ENCODE measurements around the gene UQCC5.

The UQCC5 gene

DNA sequence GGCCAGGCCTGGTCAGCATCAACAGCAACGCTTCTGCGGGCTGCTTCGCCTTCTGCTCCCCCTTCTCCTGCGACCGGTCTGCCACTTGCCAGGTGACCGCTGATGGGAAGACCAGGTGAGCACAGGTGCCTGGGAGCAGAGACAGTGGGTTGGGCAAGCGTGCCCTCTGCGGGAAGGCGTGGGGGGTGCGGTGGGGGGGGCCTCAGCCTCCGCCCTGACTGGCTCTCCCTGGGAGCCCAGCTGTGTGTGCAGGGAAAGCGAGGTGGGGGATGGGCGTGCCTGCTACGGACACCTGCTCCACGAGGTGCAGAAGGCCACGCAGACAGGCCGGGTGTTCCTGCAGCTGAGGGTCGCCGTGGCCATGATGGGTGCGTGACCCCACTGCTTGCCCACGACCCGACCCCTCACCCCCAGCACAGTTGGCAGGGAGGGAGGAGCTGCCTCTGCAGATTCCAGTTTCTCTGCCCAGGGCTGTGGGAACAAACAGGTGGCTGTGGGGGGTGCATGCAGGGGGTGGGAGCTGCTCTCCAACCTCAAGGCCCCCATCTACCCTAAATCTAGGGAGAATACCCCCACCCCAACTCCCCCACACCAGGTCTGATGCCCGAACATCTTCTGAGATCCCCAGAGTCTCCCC lies 32.5 kb upstream of the UQCC5 start:
- DNase-seq (ENCODE audit: low read depth, low spot score), result no peak

- no peak for DNase-seq (ENCODE audit: low read depth, low spot score)
These were observed 31.4 kb upstream of the UQCC5 start for GRCh38 chr3:52504977-52505376.

DNA sequence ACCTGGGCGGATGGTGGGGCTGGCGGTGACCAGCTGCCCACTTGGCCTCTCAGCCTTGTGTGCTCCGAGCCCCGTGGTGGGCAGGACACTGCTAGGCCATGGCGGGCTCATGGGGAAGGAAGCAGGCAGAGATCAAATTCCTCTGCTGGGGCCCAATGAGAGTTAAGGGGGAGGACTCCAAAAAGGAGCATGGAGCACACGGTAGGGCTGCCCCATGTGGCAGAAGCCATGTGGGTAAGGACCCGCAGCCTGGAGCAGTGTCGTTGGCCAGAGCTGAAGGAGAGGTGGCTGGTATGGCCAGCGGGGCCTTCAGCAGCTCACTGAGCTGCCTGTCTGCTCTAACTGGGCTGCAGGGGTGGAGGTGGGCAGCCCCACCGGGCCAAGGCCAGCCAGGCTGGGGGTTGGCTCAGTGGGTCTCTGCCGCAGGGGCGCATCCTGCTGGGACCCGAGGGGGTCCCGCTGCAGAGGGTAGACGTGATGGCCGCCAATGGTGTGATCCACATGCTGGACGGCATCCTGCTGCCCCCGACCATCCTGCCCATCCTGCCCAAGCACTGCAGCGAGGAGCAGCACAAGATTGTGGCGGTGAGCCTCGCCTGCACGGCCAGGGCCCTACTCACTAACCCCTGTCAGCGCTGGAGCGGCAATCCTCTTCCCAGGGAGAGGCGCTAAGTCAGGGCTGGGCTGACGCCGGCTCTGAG lies 30.0 kb upstream of the UQCC5 start:
- DNase-seq (ENCODE audit: low read depth, low spot score), result no peak

GRCh38 chr3:52507359-52507758 lies 29.0 kb upstream of the UQCC5 start:
- no peak for DNase-seq (ENCODE audit: low read depth, low spot score)

DNA sequence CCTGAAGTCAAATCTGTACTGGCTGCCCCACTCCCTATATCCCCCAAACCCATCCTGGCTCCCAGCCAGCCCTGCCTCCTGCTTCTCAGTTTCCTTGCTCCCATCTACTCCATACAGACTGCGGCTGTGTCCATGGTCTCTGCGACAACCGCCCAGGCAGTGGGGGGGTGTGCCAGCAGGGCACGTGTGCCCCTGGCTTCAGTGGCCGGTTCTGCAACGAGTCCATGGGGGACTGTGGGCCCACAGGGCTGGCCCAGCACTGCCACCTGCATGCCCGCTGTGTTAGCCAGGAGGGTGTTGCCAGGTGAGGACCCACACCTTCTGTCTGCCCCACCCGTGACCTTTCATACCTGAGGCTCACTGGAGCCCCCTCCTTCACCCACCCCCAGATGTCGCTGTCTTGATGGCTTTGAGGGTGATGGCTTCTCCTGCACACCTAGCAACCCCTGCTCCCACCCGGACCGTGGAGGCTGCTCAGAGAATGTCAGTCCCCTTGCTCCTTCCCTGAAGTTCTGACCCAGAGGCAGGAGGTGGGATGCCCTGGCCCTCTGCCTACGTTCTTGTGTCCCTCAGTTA lies 26.6 kb upstream of the UQCC5 start:
- DNase-seq (ENCODE audit: low read depth, low spot score), result no peak

- no peak for DNase-seq (ENCODE audit: low read depth, low spot score)
These were observed 24.9 kb upstream of the UQCC5 start for GRCh38 chr3:52511509-52511908.

DNA sequence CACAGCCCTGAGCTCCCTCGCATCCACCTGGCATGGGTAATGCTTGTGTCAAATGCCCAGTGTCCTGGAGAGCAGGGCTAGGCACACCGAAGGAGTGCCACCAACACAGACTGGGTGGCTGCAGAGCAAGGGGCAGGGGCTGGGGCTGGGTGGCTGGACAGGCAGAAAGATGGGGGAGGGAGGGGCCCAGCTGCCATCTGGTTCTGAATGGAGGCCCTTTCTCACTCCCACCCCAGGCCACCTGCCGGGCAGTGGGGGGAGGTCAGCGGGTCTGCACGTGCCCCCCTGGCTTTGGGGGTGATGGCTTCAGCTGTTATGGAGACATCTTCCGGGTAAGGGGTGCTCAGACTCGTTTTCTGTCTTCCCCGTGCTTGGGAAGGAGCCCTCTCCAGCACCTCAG lies 24.3 kb upstream of the UQCC5 start:
- DNase-seq (ENCODE audit: low read depth, low spot score), result no peak

GRCh38 chr3:52512727-52513126 lies 23.7 kb upstream of the UQCC5 start:
- no peak for DNase-seq (ENCODE audit: low read depth, low spot score)

- DNase-seq (ENCODE audit: low read depth, low spot score), result no peak
These were observed 23.1 kb upstream of the UQCC5 start for GRCh38 chr3:52513281-52513680.

- DNase-seq (ENCODE audit: low read depth, low spot score), result no peak
These were observed 21.8 kb upstream of the UQCC5 start for GRCh38 chr3:52514576-52514975.

- DNase-seq (ENCODE audit: low read depth, low spot score), result no peak
These were observed 21.2 kb upstream of the UQCC5 start for GRCh38 chr3:52515192-52515591.

- DNase-seq (ENCODE audit: low read depth, low spot score), result no peak
These were observed 19.8 kb upstream of the UQCC5 start for GRCh38 chr3:52516509-52517195.

GRCh38 chr3:52517796-52518722 lies 18.3 kb upstream of the UQCC5 start:
- DNase-seq (ENCODE audit: low read depth, low spot score), result no peak

- DNase-seq (ENCODE audit: low read depth, low spot score), result no peak
These were observed 17.5 kb upstream of the UQCC5 start for GRCh38 chr3:52518723-52519444.

- DNase-seq (ENCODE audit: low read depth, low spot score), result no peak
These were observed 16.8 kb upstream of the UQCC5 start for GRCh38 chr3:52519445-52520140.

GRCh38 chr3:52520141-52520667 lies 16.2 kb upstream of the UQCC5 start:
- no peak for DNase-seq (ENCODE audit: low read depth, low spot score)

DNA sequence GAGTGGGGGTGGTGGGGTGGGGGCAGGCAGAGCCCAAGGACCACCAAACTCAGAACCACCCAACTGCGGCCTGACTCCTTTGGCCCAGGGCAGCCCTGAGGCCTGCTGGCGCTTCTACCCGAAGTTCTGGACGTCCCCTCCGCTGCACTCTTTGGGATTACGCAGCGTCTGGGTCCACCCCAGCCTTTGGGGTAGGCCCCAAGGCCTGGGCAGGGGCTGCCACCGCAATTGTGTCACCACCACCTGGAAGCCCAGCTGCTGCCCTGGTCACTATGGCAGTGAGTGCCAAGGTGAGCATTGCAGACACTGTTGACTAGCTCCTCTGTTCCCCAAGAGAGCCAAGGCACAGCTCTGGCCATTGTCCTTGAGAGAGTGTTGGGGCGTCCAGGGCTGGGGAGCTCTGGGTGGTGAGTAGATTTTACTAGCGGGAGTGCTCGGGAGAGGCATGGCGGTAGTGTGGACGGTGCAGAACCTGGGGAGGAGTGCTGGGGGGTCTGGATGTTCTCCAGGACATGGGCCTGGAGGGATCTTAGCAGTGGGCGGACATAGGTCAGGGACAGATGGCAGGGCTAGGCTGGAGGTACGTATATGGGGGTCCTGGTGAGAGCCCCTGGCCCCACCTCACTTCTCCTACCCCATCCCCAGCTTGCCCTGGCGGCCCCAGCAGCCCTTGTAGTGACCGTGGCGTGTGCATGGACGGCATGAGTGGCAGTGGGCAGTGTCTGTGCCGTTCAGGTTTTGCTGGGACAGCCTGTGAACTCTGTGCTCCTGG lies 15.5 kb upstream of the UQCC5 start:
- no peak for DNase-seq (ENCODE audit: low read depth, low spot score)

DNA sequence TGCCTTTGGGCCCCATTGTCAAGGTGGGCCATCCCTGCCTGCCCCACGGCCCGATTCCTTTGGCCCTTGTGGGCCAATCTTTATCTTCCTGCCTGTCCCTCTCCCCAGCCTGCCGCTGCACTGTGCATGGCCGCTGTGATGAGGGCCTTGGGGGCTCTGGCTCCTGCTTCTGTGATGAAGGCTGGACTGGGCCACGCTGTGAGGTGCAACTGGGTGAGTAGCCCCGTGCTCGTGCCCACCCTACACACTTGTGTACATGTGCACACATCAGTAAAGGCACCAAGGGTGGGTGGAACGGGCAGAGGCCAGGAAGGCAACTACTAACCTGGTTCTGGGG lies 14.9 kb upstream of the UQCC5 start:
- no peak for DNase-seq (ENCODE audit: low read depth, low spot score)

DNA sequence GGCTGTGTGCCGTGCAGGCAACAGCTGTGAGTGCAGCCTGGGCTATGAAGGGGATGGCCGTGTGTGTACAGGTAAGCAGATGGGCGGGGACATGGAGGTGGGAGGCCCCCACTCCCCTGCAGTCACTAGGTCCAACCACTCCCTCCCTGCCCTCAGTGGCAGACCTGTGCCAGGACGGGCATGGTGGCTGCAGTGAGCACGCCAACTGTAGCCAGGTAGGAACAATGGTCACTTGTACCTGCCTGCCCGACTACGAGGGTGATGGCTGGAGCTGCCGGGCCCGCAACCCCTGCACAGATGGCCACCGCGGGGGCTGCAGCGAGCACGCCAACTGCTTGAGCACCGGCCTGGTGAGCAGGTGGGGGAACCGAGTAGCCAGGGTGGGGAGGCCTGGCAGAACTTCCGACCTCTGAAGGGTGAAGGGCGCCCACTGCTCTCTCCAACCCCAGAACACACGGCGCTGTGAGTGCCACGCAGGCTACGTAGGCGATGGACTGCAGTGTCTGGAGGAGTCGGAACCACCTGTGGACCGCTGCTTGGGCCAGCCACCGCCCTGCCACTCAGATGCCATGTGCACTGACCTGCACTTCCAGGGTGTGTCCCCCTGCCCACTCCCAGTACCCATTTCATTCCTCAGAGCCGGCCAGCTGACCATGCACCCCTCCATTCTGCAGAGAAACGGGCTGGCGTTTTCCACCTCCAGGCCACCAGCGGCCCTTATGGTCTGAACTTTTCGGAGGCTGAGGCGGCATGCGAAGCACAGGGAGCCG lies 14.3 kb upstream of the UQCC5 start:
- DNase-seq (ENCODE audit: low read depth, low spot score), result no peak

Data from activated naive CD8-positive, alpha-beta T cell treated with anti-CD3 and anti-CD28 coated beads, Interleukin-2, amount 50 U/mL, for 16 hours (primary cell).